Measurements from ENCODE around the gene ITPKB.
"Not testable (repeated sequence)": the region's sequence is repeated elsewhere in the genome, so short reads cannot be mapped to it uniquely, and the experiment has no call there.

The ITPKB gene

DNA sequence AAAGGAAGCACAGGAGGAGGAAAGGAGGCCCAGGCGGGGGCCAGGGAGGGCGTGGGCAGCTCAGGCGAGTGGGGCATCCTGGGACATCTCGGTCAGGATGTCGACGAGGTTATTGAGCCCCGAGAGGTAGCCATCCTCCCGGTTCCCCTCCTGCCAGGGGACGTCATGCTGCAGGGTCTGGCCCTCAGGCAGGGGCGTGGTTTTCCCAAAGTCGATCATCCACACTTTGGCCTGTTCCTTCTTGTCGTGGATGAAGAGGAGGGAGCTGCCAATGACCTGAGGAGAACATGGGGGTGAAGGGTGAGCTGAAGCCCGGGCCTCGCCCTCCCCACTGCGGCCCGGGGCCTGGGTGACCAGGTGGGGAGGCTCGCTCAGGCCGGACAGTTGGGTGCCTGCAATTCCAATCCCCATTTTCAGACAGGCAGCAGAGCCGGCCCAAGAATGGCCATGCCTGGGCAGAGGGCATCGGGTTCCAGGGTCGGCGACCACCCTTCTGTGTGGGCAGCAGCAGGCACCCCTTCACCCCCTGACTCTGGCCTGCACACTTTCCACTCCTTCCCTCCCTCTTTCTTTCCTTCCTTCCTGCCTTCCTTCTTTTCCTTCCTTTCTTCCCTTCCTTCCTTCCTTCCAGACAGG, 104.4 kb downstream of the ITPKB start:
- ATAC-seq: no peak

GRCh38 chr1:226634166-226634588, 104.9 kb downstream of the ITPKB start:
- ATAC-seq: peak; percentile 82

DNA sequence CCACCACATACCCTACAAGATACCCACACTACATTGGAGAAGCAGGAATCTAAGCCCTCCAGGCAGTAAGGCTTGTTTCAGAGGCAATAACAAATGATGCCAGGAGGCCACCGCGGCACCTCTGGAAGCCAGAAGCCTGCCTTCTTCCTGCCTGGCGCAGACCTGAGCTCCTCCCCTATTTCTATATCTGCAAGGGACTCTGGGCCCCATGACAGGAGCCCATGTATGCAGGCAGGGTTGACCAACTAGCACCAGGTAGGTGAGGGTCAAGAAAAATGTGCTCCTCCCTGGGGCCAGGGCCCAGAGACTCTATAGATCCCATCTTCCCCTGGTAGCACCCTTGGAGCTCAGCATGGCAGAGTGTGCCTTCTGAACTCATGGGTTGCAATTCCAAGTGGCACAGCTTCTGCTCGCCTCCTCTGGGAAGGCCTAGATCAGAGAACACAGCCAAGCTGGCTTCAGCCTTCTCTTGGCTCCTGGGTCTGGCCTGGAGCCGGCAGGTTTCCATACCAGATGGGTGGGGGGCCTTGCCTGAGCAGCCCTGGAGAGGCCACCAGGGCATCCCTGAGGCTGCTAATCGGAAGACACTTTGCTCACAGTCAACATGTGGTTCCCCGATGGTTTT, 105.4 kb downstream of the ITPKB start:
- ATAC-seq: peak; percentile 3 to 9

DNA sequence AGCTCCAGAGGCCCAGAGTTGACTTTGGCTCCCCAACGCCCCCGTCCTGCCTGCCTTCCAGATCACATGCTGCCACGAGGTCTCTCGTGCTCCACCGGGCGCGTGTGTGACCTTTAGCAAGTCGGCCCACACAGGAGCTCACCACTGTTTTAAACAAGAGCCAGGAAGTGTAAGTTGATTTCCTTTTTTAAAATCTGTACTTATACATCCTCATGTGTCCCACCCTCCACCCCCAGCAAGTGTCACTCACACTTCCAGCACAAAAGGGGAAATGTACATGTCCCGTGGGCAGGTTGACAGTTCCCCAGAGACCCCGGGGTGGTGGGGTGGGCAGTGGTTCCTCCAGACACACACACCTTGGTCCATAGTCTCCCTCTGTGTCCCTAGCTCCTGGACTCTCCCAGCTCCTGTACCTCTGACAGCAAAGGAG, 106.1 kb downstream of the ITPKB start:
- peak in 1 of 2 donors; percentile 18 for ATAC-seq

DNA sequence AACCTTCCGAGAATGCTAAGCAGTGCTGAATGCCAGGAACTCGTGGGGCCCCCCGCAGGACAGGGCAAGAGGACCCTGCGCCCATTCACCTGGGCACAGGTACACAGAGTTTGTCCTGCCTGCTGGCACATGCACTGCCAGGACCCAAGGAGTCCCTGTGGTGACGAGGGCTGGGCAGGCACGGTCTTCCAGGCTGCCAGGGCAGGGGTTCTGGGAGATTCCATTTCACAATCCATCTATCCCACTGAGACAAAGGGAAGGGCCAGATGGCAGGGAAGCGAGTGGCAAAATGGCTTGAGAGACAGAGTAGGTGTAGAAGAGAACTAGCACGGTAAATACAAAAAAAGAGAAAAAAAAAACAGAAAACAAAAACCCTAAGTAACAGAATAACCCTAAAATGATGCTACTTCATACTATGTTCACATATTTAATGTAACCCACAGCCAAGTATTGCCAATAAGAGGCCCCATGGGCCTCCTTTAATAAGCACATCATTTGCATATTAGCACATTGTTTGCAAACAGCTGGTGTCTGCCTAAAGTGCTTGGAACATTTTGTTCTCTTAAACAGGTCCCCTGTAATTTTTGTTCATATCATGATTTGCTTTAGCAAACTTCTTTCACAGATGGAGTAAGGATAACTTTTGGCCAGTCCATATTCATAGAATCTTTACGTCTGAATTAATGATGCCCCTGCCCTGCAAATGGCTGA, 106.8 kb downstream of the ITPKB start:
- ATAC-seq: no peak

DNA sequence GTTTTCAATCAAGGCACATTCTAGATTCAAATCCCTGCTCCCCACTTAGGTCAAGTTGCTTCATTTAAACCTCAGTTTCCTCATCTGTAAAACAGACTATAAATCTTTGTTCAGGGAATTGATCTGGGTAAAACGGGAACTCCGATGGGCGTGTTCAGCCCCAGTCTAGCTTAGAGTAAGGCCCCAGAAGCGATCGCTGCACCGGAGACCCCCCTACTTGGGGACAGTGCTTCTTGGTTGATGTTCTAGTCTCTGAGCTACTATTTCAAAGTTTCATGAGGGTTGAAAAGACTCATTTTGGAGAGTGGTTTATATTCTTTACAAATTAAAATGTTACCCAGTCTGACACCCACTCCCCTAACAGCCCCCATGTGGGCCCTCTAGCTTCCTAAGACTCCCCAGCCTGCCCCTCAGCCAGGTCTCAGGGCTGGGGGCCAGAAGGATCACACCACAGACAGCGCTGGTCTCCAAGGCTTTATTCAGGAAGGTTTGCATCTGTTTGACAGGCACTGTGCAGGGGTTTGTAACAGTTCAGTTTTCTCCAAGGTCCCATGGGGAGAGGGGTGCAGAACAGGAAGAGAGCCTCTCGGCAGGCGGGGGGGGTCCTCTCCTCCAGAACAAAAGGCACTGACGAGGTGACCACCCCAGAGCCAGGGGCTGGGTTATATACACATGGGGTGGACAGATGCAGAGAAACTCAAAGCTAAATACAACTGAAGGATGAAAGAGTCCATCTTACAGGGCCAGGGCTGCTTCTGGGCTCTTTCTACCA, 107.7 kb downstream of the ITPKB start:
- no peak for ATAC-seq

GRCh38 chr1:226630592-226630991, 108.5 kb downstream of the ITPKB start:
- ATAC-seq: no peak

- ATAC-seq: no peak
Measured at GRCh38 chr1:226629896-226630550, 109.1 kb downstream of the ITPKB start.

DNA sequence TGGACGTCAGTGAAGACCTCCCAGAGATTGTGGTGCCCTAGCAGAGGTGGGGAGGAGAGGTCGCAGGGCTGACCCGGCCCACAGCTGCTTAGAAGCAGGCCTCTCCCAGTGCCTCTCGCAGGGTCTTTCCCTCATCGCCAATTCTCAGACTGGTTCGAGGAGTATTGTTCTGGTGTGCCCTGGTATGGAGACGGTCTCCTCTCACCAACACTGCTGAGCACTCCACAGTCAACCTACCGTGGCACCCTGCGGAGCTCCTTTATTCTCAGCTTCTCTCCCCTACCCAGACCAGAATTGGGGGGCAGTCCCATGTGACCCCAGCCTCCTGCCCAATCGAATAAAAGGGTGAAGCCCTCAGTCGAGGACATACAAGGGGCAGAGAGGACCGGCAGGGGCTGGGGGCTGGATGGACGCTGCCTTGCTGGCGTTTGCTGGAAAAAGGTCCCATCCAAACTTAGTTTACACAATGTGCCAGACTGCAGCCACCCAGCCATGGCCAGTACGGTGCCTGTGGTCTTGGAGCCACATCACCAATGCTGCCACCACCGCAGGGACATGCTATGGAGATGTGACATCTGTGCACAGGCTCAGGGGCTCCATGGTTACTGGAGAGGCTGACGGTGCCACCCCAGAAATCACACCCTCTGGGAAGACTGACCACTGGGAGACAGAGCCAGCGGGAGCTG, 109.7 kb downstream of the ITPKB start:
- ATAC-seq: no peak

DNA sequence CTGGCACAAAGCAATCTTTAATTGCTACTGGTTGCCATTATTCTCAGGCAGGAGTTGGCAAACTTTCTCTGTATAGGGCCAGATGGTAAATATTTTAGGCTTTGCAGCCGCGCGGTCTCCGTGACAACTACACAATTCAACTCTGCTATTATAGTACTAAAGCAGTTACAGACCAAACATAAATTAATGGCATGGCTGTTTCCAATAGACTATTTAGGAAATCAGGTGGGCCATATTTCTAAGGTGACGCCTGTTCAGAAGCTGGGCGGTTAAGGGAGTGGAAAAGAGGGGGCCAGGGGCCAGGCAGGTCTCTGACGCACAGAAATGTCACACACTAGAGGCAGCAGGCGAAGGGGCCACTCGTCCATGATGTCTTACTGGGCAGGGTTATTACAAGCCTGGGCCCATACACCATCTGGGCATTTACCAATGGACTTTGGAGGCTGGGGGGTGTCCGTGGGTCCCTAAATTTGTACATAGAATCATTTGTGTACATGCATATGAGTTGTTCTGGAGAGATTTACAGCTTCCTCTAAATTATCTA, 110.4 kb downstream of the ITPKB start:
- ATAC-seq: no peak

DNA sequence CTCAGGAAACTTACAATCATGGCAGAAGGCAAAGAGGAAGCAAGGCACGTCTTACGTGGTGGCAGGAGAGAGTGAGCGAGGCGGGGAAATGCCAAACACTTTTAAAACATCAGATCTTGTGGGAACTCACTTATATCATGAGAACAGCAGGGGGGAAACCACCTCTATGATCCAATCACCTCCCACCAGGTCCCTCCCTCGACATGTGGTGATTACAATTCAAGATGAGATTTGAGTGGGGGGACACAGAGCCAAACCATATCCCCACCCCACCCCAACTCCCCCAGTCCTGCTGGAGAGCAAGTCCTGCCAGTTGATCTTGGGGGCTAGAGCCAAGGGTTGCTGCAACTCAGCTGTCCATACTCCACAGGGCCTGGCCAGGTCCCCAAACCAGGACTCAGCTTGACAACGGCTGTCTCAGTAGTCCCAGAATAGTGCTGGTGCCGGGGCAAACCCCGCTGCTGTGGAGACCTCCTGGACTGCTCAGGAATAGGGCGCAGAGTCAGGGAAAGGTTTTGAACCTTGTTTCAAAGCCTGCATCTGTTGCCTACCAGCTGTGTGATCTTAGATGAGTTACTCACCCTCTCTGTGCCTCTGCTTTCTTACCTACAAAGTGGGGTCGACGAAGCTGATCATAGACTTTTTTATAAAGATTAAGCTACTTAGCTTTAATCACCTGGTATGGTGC, 111.0 kb downstream of the ITPKB start:
- ATAC-seq: peak; percentile 8 to 18

- peak in 1 of 2 donors; percentile 17 for ATAC-seq
Measured at GRCh38 chr1:226627050-226627755, 111.9 kb downstream of the ITPKB start.

GRCh38 chr1:226626577-226626956, 112.5 kb downstream of the ITPKB start:
- ATAC-seq: peak; percentile 86 to 89

GRCh38 chr1:226625832-226626576, 113.1 kb downstream of the ITPKB start:
- ATAC-seq: peak; percentile 44 to 45

GRCh38 chr1:226625326-226625725, 113.8 kb downstream of the ITPKB start:
- no peak for ATAC-seq

DNA sequence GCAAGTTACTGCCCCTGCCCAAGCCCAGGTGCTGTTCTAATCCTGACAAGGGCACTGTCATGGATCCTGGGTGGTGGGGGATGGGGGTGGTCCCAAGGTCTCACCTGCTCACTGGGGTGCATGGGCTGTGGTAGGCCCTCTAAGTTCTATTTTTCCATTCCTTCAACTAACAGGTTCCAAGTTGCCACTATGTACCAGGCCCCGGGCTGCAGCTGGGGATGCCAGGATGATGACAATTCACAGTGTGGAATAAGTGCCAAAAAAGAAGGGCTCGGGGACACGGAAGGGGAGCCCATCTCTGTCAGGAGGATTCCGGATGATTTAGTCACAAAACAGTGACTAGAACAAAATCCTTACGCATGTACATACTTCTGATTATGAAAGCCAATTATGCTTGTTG, 114.6 kb downstream of the ITPKB start:
- ATAC-seq: no peak

DNA sequence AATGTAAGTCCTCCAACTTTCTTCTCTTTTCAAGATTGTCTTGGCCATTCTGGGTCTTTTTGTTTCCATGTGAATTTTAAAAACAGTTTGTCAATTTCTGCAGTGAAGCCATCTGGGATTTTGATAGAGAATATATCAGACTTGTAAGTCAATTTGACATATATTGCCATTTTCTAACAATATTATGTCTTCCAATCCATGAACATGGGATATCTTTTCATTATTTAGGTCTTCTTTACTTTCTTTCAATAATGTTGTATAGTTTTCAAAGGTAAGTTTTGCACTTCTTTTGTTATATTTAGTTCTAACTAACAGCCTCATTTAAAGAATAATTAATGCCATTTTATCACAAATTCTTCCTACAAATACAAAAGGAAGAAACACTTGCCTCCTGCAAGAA, 117.1 kb downstream of the ITPKB start:
- ATAC-seq: no peak

DNA sequence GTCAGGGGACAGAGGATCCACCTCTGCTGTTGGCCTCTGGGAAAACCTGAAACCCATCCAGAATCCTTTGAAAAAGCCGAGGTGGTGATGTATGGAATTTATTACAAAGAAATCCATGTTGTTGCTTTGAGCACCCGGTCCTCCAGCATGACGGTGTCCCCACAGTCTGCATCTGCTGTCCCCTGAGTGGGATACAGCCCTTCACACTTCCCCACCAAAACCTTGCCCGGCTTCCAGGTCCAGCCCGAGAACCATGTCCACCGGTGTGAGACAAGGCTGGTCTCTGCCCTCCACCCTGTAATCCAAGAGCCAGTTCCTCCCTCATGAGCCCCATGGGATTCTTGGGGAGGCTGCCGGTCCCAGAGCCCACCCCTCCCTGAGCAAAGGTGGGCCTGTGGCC, 120.1 kb downstream of the ITPKB start:
- no peak for ATAC-seq

DNA sequence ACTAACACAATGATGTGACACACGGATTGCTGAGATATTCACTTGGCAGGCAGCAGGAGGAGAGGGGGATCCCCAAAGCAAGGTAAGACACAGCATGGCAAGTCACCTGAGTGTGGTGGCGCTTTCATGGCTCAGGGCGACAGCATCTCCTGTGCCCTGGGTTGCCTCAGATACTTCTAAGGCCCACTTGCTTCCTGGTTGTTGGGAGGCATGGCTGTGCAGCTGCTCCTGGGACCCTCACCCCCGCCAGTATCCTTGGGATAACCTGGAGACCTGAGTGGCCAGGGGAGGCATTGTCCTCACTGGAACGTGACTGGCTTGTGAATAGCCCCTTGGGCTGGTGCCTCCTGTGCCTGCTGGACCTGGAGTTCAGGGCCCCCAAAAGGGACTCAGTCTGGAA, 120.7 kb downstream of the ITPKB start:
- no peak for ATAC-seq

GRCh38 chr1:226617719-226618118, 121.4 kb downstream of the ITPKB start:
- not testable (repeated sequence) for ATAC-seq

Measured in activated CD4-positive, CD25-positive, alpha-beta regulatory T cell treated with anti-CD3 and anti-CD28 coated beads, Interleukin-2, amount 50 U/mL, for 24 hours (primary cell).